Lower leg skin (tissue), 3 donors: Measurements from ENCODE around the gene CPZ.

Experiments
- POLR2A ChIP-seq, 2 donors: fragments of 450-650 bp; IDR thresholded peaks; one replicate each; pipeline ENCODE4 v1.6.1; 2016 to 2017; ENCODE audit warnings: antibody characterized with exemption in 2 of 2, mild to moderate bottlenecking in 1 of 2, moderate library complexity in 1 of 2
- TF ChIP-seq, protein P1 (sequence below), 3 donors: fragments of 450-650 bp; IDR thresholded peaks; one replicate each; pipeline ENCODE4 v1.5.1; 2016; ENCODE audit warnings: antibody characterized with exemption in 3 of 3, mild to moderate bottlenecking in 3 of 3, moderate library complexity in 2 of 3

DNA sequence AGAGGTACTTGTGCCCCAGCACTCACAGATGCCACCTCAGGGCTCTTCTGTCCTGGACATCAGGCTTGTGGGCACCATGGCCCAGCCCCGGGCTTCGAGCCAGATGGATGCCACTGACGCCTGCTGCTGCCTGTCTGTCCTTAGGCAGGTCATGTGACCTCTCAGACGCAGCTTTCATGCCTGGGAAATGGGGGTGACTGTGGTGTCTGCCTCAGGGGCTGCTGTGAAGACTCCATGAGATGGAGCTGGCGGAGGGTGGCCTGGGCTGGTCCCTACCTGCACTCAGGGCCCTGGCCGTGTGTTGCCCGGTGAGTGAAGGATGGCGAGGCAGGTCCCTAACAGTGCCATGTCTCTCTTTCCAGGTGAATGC, 6.5 kb downstream of the CPZ start:
- TF ChIP-seq, protein P1, sequence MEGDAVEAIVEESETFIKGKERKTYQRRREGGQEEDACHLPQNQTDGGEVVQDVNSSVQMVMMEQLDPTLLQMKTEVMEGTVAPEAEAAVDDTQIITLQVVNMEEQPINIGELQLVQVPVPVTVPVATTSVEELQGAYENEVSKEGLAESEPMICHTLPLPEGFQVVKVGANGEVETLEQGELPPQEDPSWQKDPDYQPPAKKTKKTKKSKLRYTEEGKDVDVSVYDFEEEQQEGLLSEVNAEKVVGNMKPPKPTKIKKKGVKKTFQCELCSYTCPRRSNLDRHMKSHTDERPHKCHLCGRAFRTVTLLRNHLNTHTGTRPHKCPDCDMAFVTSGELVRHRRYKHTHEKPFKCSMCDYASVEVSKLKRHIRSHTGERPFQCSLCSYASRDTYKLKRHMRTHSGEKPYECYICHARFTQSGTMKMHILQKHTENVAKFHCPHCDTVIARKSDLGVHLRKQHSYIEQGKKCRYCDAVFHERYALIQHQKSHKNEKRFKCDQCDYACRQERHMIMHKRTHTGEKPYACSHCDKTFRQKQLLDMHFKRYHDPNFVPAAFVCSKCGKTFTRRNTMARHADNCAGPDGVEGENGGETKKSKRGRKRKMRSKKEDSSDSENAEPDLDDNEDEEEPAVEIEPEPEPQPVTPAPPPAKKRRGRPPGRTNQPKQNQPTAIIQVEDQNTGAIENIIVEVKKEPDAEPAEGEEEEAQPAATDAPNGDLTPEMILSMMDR (IDR thresholded peaks at IDR 0.05), result no peak
- TF ChIP-seq POLR2A (IDR thresholded peaks at IDR 0.05), result no peak
